Endodermal cell (in vitro differentiated cells): ENCODE results near the gene SQSTM1. TPM values are rescaled to one million over a fixed set of nuclear protein-coding genes. Genes with fewer than 3 reads are reported as not detected.

Experiments used
- DNase-seq: peaks from one replicate; pipeline ENCODE4 v3.0.0-alpha.2; 2017
- H3K27ac ChIP-seq: 2 replicates; pipeline ENCODE4 v1.5.1; 2013; ENCODE audit warnings: mild to moderate bottlenecking, low read depth, low read length, moderate library complexity
- H3K27me3 ChIP-seq: 2 replicates; pipeline ENCODE4 v1.6.1; 2013; ENCODE audit warnings: mild to moderate bottlenecking, low read length, moderate library complexity; ENCODE audit not compliant: insufficient read depth, control insufficient read depth, poor library complexity, severe bottlenecking
- H3K36me3 ChIP-seq: 2 replicates; pipeline ENCODE4 v1.7.0; 2013; ENCODE audit warnings: mild to moderate bottlenecking, low read length, moderate library complexity; ENCODE audit not compliant: control insufficient read depth, insufficient read depth
- H3K4me1 ChIP-seq: one replicate; pipeline ENCODE4 v1.7.0; 2013; ENCODE audit warnings: low read length; ENCODE audit not compliant: control insufficient read depth, insufficient read depth
- H3K4me3 ChIP-seq: 2 replicates; pipeline ENCODE4 v1.5.1; 2013; ENCODE audit warnings: mild to moderate bottlenecking, low read length, moderate library complexity
- H3K9ac ChIP-seq: 2 replicates; pipeline ENCODE4 v1.6.1; 2013; ENCODE audit warnings: mild to moderate bottlenecking, low read length, moderate library complexity; ENCODE audit not compliant: poor library complexity, severe bottlenecking; ENCODE audit errors: extremely low read depth
- H3K9me3 ChIP-seq: 2 replicates; pipeline ENCODE4 v1.6.1; 2013; ENCODE audit warnings: mild to moderate bottlenecking, low read length, moderate library complexity; ENCODE audit not compliant: control insufficient read depth
- H3K27ac Mint-ChIP-seq: 2 replicates; pipeline ENCODE4 v1.8.0; 2020; ENCODE audit warnings: mixed read lengths
- H3K27me3 Mint-ChIP-seq: 2 replicates; pipeline ENCODE4 v1.8.0; 2021; ENCODE audit warnings: mild to moderate bottlenecking, mixed read lengths; ENCODE audit not compliant: insufficient read depth
- H3K36me3 Mint-ChIP-seq: 2 replicates; pipeline ENCODE4 v1.8.0; 2020; ENCODE audit warnings: low read depth, mixed read lengths
- H3K4me1 Mint-ChIP-seq: 2 replicates; pipeline ENCODE4 v1.8.0; 2020; ENCODE audit warnings: mixed read lengths
- H3K4me3 Mint-ChIP-seq: 2 replicates; pipeline ENCODE4 v1.8.0; 2020; ENCODE audit warnings: mild to moderate bottlenecking, moderate library complexity, mixed read lengths
- H3K9me3 Mint-ChIP-seq: 2 replicates; pipeline ENCODE4 v1.8.0; 2020; ENCODE audit warnings: mild to moderate bottlenecking, mixed read lengths
- CTCF ChIP-seq: fragments of 200-600 bp; sonication (generic); conservative IDR thresholded peaks from 2 replicates; pipeline ENCODE4 v1.5.0; 2021; ENCODE audit warnings: antibody characterized with exemption, mild to moderate bottlenecking
- WGBS, 2 experiments: methylation state at CpG; one replicate each; pipeline versions ENCODE4 v1.1.5 to v1.1.7; 2013; ENCODE audit warnings: missing lambda C conversion rate in 2 of 2, mixed read lengths in 1 of 2; ENCODE audit not compliant: insufficient coverage in 1 of 2, insufficient read length in 1 of 2; 5-methylcytosine and 5-hydroxymethylcytosine counted together
- total RNA-seq, 2 donors: library from RNA; stranded (reverse); fragmentation: NEBNext Ultra II Directional in 1 of 2; extraction: Animal tissue kit (Norgen Biotek cat#: 25700) in 1 of 2; gene quantifications; 2 replicates in 1 of 2; 3 replicates in 1 of 2; pipeline ENCODE4 v1.2.1, GENCODE V29; 2021

The SQSTM1 gene
- total RNA-seq, 2 donors from 2014 or later = 134 to 172 TPM

GRCh38 chr5:179836225-179837019 is 15.7 kb downstream of the SQSTM1 start:
- 95% methylated on average over 19 of the region's 19 CpGs for WGBS, 2 experiments
- H3K4me1 Mint-ChIP-seq = no peaks in the 10 kb centered on the region
- peaks cover 84% of the 10 kb centered on the region for H3K36me3 Mint-ChIP-seq
- Histone ChIP-seq H3K4me1 (no peaks in the 10 kb centered on the region), H3K27me3 (no peaks in the 10 kb centered on the region), H3K9me3 (no peaks in the 10 kb centered on the region), H3K9ac (no peak overlapping the region), H3K36me3 (peaks cover 65% of the 10 kb centered on the region), H3K4me3 (no peak overlapping the region), H3K27ac (no peak overlapping the region)
- H3K27me3 Mint-ChIP-seq = no peaks in the 10 kb centered on the region
- TF ChIP-seq CTCF = no peak
- H3K4me3 Mint-ChIP-seq = no peak overlapping the region
- no peak for DNase-seq
- peaks cover 13% of the 10 kb centered on the region for H3K9me3 Mint-ChIP-seq
- H3K27ac Mint-ChIP-seq = no peak overlapping the region

- H3K27me3 Mint-ChIP-seq = no peaks in the 10 kb centered on the region
- no peak for DNase-seq
- H3K4me3 ChIP-seq = no peak overlapping the region
- no peaks in the 10 kb centered on the region for H3K4me1 ChIP-seq
- H3K27ac Mint-ChIP-seq = no peak overlapping the region
- no peak overlapping the region for H3K4me3 Mint-ChIP-seq
- H3K9ac ChIP-seq = no peak overlapping the region
- H3K36me3 Mint-ChIP-seq = peaks cover 82% of the 10 kb centered on the region
- H3K36me3 ChIP-seq = peaks cover 61% of the 10 kb centered on the region
- no peaks in the 10 kb centered on the region for H3K4me1 Mint-ChIP-seq
- peaks cover 13% of the 10 kb centered on the region for H3K9me3 Mint-ChIP-seq
- no peak overlapping the region for H3K27ac ChIP-seq
- no peaks in the 10 kb centered on the region for H3K27me3 ChIP-seq
- no peaks in the 10 kb centered on the region for H3K9me3 ChIP-seq
- no peak for TF ChIP-seq CTCF
- 94 to 99% methylated on average over 13 to 15 of the region's 15 CpGs for WGBS, 2 experiments
These were observed 16.6 kb downstream of the SQSTM1 start for GRCh38 chr5:179837076-179838011.

- Histone ChIP-seq H3K9ac (no peak overlapping the region), H3K36me3 (peaks cover 60% of the 10 kb centered on the region), H3K4me1 (no peaks in the 10 kb centered on the region), H3K4me3 (no peak overlapping the region), H3K9me3 (peaks cover 11% of the 10 kb centered on the region), H3K27ac (no peak overlapping the region), H3K27me3 (no peaks in the 10 kb centered on the region)
- DNase-seq = no peak
- TF ChIP-seq CTCF = no peak
- H3K4me1 Mint-ChIP-seq = no peaks in the 10 kb centered on the region
- no peak overlapping the region for H3K4me3 Mint-ChIP-seq
- 94 to 95% methylated on average over 10 to 16 of the region's 16 CpGs for WGBS, 2 experiments
- H3K27me3 Mint-ChIP-seq = no peaks in the 10 kb centered on the region
- H3K9me3 Mint-ChIP-seq = peaks cover 21% of the 10 kb centered on the region
- H3K36me3 Mint-ChIP-seq = peaks cover 82% of the 10 kb centered on the region
- peak overlapping the region; percentile 64 for H3K27ac Mint-ChIP-seq
These were observed 18.9 kb downstream of the SQSTM1 start for GRCh38 chr5:179839328-179840256.
